Measurements from ENCODE around the gene VOPP1.

Gene VOPP1

GRCh38 chr7:55589905-55590304 is 17.6 kb upstream of the VOPP1 start:
- H4K20me1 ChIP-seq (ENCODE audit: low read depth, low read length) = no peaks in the 10 kb centered on the region
- H3F3A ChIP-seq (ENCODE audit: insufficient read depth) = no peaks in the 10 kb centered on the region
- no peaks in the 10 kb centered on the region for H3K79me2 ChIP-seq (ENCODE audit: insufficient read depth, low read length)
- no peak overlapping the region for H3K4me3 ChIP-seq (ENCODE audit: insufficient read depth, low read length, poor library complexity, severe bottlenecking)
- no peaks in the 10 kb centered on the region for H3K27me3 ChIP-seq (ENCODE audit: low read length)
- no peak overlapping the region for H3K4me2 ChIP-seq (ENCODE audit: low read depth, low read length, poor library complexity, severe bottlenecking)
- no peak overlapping the region for H3K9ac ChIP-seq (ENCODE audit: low read length)
- no peaks in the 10 kb centered on the region for H3K9me2 ChIP-seq (replicated peaks; ENCODE audit: insufficient read depth, low read length)
- TF ChIP-seq EZH2phosphoT487 (conservative IDR thresholded peaks at IDR 0.05; ENCODE audit: low read length) = no peak
- TF ChIP-seq CTCF (IDR thresholded peaks at IDR 0.05; ENCODE audit: insufficient read depth, low read length, poor library complexity, severe bottlenecking) = no peak
- H3K27ac ChIP-seq (ENCODE audit: low read depth, low read length) = no peak overlapping the region
- H2AFZ ChIP-seq (ENCODE audit: low read depth, low read length, severe bottlenecking) = no peak overlapping the region
- no peaks in the 10 kb centered on the region for H3K36me3 ChIP-seq (ENCODE audit: low read length)
- H3K9me3 ChIP-seq (ENCODE audit: insufficient read depth, low read length) = no peaks in the 10 kb centered on the region

- Histone ChIP-seq H3K36me3 (ENCODE audit: low read length) (no peaks in the 10 kb centered on the region), H3K27me3 (ENCODE audit: low read length) (no peaks in the 10 kb centered on the region), H3F3A (ENCODE audit: insufficient read depth) (no peaks in the 10 kb centered on the region), H3K27ac (ENCODE audit: low read depth, low read length) (no peak overlapping the region), H3K4me2 (ENCODE audit: low read depth, low read length, poor library complexity, severe bottlenecking) (no peak overlapping the region), H3K4me3 (ENCODE audit: insufficient read depth, low read length, poor library complexity, severe bottlenecking) (no peak overlapping the region), H3K9me2 (replicated peaks; ENCODE audit: insufficient read depth, low read length) (no peaks in the 10 kb centered on the region), H3K9me3 (ENCODE audit: insufficient read depth, low read length) (no peaks in the 10 kb centered on the region), H2AFZ (ENCODE audit: low read depth, low read length, severe bottlenecking) (no peak overlapping the region), H4K20me1 (ENCODE audit: low read depth, low read length) (no peaks in the 10 kb centered on the region), H3K9ac (ENCODE audit: low read length) (no peak overlapping the region), H3K79me2 (ENCODE audit: insufficient read depth, low read length) (no peaks in the 10 kb centered on the region)
- TF ChIP-seq EZH2phosphoT487 (conservative IDR thresholded peaks at IDR 0.05; ENCODE audit: low read length) (no peak), CTCF (IDR thresholded peaks at IDR 0.05; ENCODE audit: insufficient read depth, low read length, poor library complexity, severe bottlenecking) (no peak)
Observed at GRCh38 chr7:55588976-55589604, 16.8 kb upstream of the VOPP1 start.

GRCh38 chr7:55588379-55588699 is 16.0 kb upstream of the VOPP1 start:
- H3K27me3 ChIP-seq (ENCODE audit: low read length) = no peaks in the 10 kb centered on the region
- H3F3A ChIP-seq (ENCODE audit: insufficient read depth) = no peaks in the 10 kb centered on the region
- H4K20me1 ChIP-seq (ENCODE audit: low read depth, low read length) = no peaks in the 10 kb centered on the region
- H3K36me3 ChIP-seq (ENCODE audit: low read length) = no peaks in the 10 kb centered on the region
- H3K9me3 ChIP-seq (ENCODE audit: insufficient read depth, low read length) = no peaks in the 10 kb centered on the region
- no peak overlapping the region for H2AFZ ChIP-seq (ENCODE audit: low read depth, low read length, severe bottlenecking)
- TF ChIP-seq CTCF (IDR thresholded peaks at IDR 0.05; ENCODE audit: insufficient read depth, low read length, poor library complexity, severe bottlenecking) (no peak), EZH2phosphoT487 (conservative IDR thresholded peaks at IDR 0.05; ENCODE audit: low read length) (no peak)
- H3K27ac ChIP-seq (ENCODE audit: low read depth, low read length) = no peak overlapping the region
- H3K4me2 ChIP-seq (ENCODE audit: low read depth, low read length, poor library complexity, severe bottlenecking) = no peak overlapping the region
- H3K79me2 ChIP-seq (ENCODE audit: insufficient read depth, low read length) = no peaks in the 10 kb centered on the region
- no peaks in the 10 kb centered on the region for H3K9me2 ChIP-seq (replicated peaks; ENCODE audit: insufficient read depth, low read length)
- H3K9ac ChIP-seq (ENCODE audit: low read length) = no peak overlapping the region
- H3K4me3 ChIP-seq (ENCODE audit: insufficient read depth, low read length, poor library complexity, severe bottlenecking) = no peak overlapping the region
